A673 (cell line): ENCODE data around the gene RGS3. TPM values are rescaled to one million over a fixed set of nuclear protein-coding genes. Genes with fewer than 3 reads are reported as not detected.

ENCODE experiments used
- BruUV-seq: library from RNA; stranded (reverse); fragments of 400-500 nt; replicated peaks from 2 replicates; lab custom pipeline; 2021; lab: Mats Ljungman, UMichigan
- CTCF ChIA-PET: fragments of 300-600 bp; sonication (Branson Sonifier 250); formaldehyde crosslinking; loops from one replicate; lab custom pipeline; 2022; ENCODE audit warnings: antibody characterized with exemption; lab: Charles Lee
- POLR2A ChIA-PET: fragments of 300-600 bp; sonication (Branson Sonifier 250); formaldehyde crosslinking; loops from one replicate; lab custom pipeline; 2022; ENCODE audit warnings: antibody characterized with exemption; ENCODE audit not compliant: low non-redundant PET; lab: Charles Lee
- DNase-seq: peaks from one replicate; pipeline ENCODE4 v3.0.0-alpha.2; 2015; ENCODE audit warnings: low spot score
- H3K27ac ChIP-seq: fragments of 200-600 bp; sonication (generic); 2 replicates; pipeline ENCODE4 v1.5.1; 2016; ENCODE audit warnings: mixed run types, low read depth, mild to moderate bottlenecking, mixed read lengths, antibody characterized with exemption, low read length; ENCODE audit not compliant: poor library complexity, severe bottlenecking
- H3K27me3 ChIP-seq: fragments of 200-600 bp; sonication (generic); replicated peaks from 2 replicates; pipeline ENCODE4 v1.6.1; 2017; ENCODE audit warnings: mixed run types, low read depth, mild to moderate bottlenecking, mixed read lengths, antibody characterized with exemption, low read length; ENCODE audit not compliant: insufficient read depth, poor library complexity
- H3K36me3 ChIP-seq: fragments of 200-600 bp; sonication (generic); 2 replicates; pipeline ENCODE4 v1.6.1; 2016; ENCODE audit warnings: mixed run types, mild to moderate bottlenecking, mixed read lengths, antibody characterized with exemption, low read length; ENCODE audit not compliant: insufficient read depth, poor library complexity, severe bottlenecking
- H3K4me1 ChIP-seq: fragments of 200-600 bp; sonication (generic); 2 replicates; pipeline ENCODE4 v1.6.1; 2017; ENCODE audit warnings: mixed run types, mild to moderate bottlenecking, mixed read lengths, antibody characterized with exemption, low read length; ENCODE audit not compliant: insufficient read depth, poor library complexity, severe bottlenecking
- H3K4me3 ChIP-seq: fragments of 200-600 bp; sonication (generic); 2 replicates; pipeline ENCODE4 v1.5.1; 2016; ENCODE audit warnings: low read depth, mixed run types, mild to moderate bottlenecking, mixed read lengths, low read length; ENCODE audit not compliant: poor library complexity, severe bottlenecking
- H3K9me3 ChIP-seq: fragments of 200-600 bp; sonication (generic); 2 replicates; pipeline ENCODE4 v1.6.1; 2016; ENCODE audit warnings: mixed run types, low read depth, mild to moderate bottlenecking, mixed read lengths, antibody characterized with exemption, low read length; ENCODE audit not compliant: poor library complexity, severe bottlenecking
- EZH2 ChIP-seq: fragments of 200-600 bp; sonication (generic); IDR thresholded peaks from 2 replicates; pipeline ENCODE4 v1.6.1; 2017; ENCODE audit warnings: borderline replicate concordance, low read depth, mild to moderate bottlenecking, mixed read lengths, antibody characterized with exemption, low read length; ENCODE audit not compliant: poor library complexity, severe bottlenecking
- intact Hi-C: fragments of 100-400 bp; cut with micrococcal nuclease; formaldehyde crosslinking; loops from one replicate; pipeline ENCODE4 v1.10.0; 2022; ENCODE audit not compliant: unreplicated experiment
- total RNA-seq: library from RNA; stranded (reverse); gene quantifications from 2 replicates; pipeline ENCODE4 v1.2.3, GENCODE V29; 2021
- TF ChIP-seq, protein P1 (sequence below): fragments of 300-800, 200-600 bp; sonication (generic); conservative IDR thresholded peaks from 2 replicates; pipeline ENCODE4 v1.5.1; 2017; ENCODE audit warnings: low read depth, mild to moderate bottlenecking, antibody characterized with exemption, low read length, moderate library complexity, mixed read lengths

Gene RGS3
- total RNA-seq, 1 experiment from 2014 or later, result 19.2 TPM

DNA sequence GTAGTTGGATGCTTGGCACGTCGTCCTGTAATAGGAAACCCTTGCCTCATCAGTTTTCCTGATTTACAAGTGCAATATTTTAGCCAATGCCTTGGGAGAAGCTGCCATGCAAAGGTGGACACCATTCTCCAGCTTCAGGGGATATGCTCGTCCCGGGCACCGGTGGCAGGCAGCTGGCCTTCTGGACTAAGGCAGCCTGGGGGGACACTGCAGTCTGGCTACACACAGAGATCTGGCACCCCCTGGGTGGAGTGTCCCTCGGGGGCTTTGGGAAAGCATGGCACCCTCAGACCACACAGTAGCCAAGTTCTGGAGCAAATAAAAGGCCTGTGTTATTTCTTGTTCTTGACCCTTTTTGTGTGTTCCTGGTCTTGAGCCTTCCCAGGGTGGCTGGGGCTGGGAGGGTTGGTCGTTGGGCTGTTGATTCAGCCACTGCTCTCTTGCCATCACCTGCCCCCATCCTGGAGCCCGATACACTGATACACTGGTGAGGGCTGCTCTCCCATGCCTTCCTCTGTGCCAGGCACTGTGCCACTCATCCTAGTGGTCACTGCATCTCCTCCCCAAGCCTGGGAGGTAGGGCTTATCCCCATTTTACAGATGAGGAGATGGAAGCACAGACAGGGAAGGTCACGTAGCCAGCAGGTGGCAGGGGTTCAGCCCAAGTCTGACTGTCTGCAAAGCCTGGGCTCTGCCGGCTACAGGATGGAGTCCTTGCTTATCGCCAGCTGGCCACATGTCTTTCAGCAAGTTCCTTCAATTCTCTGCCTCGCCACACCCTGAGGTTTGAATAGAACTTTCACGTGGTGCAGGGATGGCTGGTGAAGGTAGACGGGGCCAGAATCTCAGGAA is 134.1 kb downstream of the RGS3 start:
- intact Hi-C loops, result loop anchor here (10.0 kb wide), 1 partner anchor 323 kb away; the partner anchor contains the start of genes CDC26 and PRPF4
- POLR2A ChIA-PET, result no interaction called here
- H3K9me3 ChIP-seq, result no peaks in the 10 kb centered on the region
- peaks cover 31% of the 10 kb centered on the region for H3K4me1 ChIP-seq
- no peaks in the 10 kb centered on the region for H3K36me3 ChIP-seq
- no peaks in the 10 kb centered on the region for H3K27me3 ChIP-seq
- no peak for DNase-seq
- BruUV-seq, result no TSS peak
- CTCF ChIA-PET, result no interaction called here
- H3K4me3 ChIP-seq, result no peak overlapping the region
- TF ChIP-seq, protein P1, sequence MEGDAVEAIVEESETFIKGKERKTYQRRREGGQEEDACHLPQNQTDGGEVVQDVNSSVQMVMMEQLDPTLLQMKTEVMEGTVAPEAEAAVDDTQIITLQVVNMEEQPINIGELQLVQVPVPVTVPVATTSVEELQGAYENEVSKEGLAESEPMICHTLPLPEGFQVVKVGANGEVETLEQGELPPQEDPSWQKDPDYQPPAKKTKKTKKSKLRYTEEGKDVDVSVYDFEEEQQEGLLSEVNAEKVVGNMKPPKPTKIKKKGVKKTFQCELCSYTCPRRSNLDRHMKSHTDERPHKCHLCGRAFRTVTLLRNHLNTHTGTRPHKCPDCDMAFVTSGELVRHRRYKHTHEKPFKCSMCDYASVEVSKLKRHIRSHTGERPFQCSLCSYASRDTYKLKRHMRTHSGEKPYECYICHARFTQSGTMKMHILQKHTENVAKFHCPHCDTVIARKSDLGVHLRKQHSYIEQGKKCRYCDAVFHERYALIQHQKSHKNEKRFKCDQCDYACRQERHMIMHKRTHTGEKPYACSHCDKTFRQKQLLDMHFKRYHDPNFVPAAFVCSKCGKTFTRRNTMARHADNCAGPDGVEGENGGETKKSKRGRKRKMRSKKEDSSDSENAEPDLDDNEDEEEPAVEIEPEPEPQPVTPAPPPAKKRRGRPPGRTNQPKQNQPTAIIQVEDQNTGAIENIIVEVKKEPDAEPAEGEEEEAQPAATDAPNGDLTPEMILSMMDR, result no peak
- no peak for TF ChIP-seq EZH2
- no peak overlapping the region for H3K27ac ChIP-seq

DNA sequence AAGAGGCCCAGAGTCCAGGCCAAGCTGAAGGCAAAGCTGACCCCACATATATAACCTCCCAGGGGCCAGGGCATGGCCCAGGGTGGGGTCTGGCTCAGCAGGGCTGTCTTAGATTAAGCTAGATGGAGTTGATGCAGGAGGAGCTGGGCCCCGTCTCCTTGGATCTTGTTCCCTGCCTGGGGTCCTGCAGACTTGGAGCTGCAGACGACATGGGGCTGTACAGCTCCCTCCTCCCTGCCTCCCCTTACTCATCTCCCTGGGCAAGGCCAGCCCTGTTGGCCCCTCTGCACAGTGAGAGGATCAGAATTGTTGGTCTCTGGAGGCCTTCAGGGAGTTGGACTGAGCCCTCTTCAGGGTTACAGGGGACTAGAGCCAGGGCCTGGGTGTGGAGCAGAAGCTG is 134.9 kb downstream of the RGS3 start:
- Histone ChIP-seq H3K4me3 (no peak overlapping the region), H3K27me3 (no peaks in the 10 kb centered on the region), H3K4me1 (peaks cover 36% of the 10 kb centered on the region), H3K9me3 (no peaks in the 10 kb centered on the region), H3K27ac (no peak overlapping the region), H3K36me3 (no peaks in the 10 kb centered on the region)
- TF ChIP-seq EZH2, result no peak
- TF ChIP-seq, protein P1, result no peak
- POLR2A ChIA-PET, result no interaction called here
- CTCF ChIA-PET, result no interaction called here
- BruUV-seq, result no TSS peak
- intact Hi-C loops, result loop anchor here (10.0 kb wide), 1 partner anchor 324 kb away; the partner anchor contains the start of genes CDC26 and PRPF4
- DNase-seq, result no peak

DNA sequence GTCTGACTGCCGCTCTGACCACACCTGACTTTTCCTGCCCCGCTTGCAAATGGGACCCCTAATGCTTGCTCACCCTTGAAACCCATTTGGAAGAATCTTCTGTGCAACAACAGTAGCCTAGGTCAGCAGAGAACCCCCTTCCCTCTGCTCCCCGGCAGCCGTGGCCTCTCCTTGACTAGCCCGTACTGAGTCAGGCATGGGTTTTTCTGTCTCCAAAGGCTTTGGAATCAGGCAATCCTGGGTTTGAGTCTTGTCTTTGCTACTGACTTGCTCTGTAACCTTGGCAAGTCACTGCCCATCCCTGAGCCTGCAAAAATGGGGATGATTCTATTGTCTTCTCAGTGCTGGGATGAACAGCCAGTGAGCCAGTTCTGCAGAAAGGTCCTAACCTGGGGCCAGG is 135.4 kb downstream of the RGS3 start:
- no peak for DNase-seq
- no TSS peak for BruUV-seq
- no peaks in the 10 kb centered on the region for H3K9me3 ChIP-seq
- ChIA-PET CTCF (no interaction called here), POLR2A (interaction anchor here (0.6 kb wide), 1 partner anchor 76 kb away, joined by 3 read pairs; no protein-coding TSS in a partner anchor)
- H3K27me3 ChIP-seq, result no peaks in the 10 kb centered on the region
- no peak overlapping the region for H3K4me3 ChIP-seq
- intact Hi-C loops, result loop anchor here (10.0 kb wide), 1 partner anchor 324 kb away; the partner anchor contains the start of genes CDC26 and PRPF4
- no peaks in the 10 kb centered on the region for H3K36me3 ChIP-seq
- H3K27ac ChIP-seq, result no peak overlapping the region
- TF ChIP-seq EZH2, result no peak
- TF ChIP-seq, protein P1, result no peak
- H3K4me1 ChIP-seq, result peaks cover 36% of the 10 kb centered on the region
